A549 (cell line): ENCODE data around the gene TSC22D2. TPM values are rescaled to one million over a fixed set of nuclear protein-coding genes. Genes with fewer than 3 reads are reported as not detected.
A peak's percentile ranks its signal among the peaks of the same experiment; 100 is the strongest.

Experiments
- ATAC-seq, 2 experiments: fragments of 200-7000 bp in 1 of 2; fragments of >200 bp in 1 of 2; cut with Nextera tagmentation in 1 of 2; cut with Tn5 transposase in 1 of 2; 3 replicates each; pipeline versions ENCODE4 v1.8.0 to v1.9.1; 2018 to 2020; ENCODE audit warnings: mild to moderate bottlenecking in 1 of 2, moderate library complexity in 1 of 2
- CTCF ChIA-PET: fragments of 300-600 bp; sonication (Branson Sonifier 250); formaldehyde crosslinking; extraction: SDS; loops from one replicate; lab custom pipeline; 2021; ENCODE audit warnings: antibody characterized with exemption, inconsistent platforms; lab: Yijun Ruan, JAX
- POLR2A ChIA-PET: fragments of 350-600 bp; formaldehyde crosslinking; extraction: SDS; loops from one replicate; lab custom pipeline; 2021; ENCODE audit warnings: antibody characterized with exemption, inconsistent platforms; lab: Yijun Ruan, JAX
- DNase-seq, 2 experiments: peaks; one replicate each; pipeline versions ENCODE4 v3.0.0 to v3.0.0-alpha.2; 2011 to 2016; ENCODE audit warnings: low read depth in 1 of 2, low spot score in 1 of 2
- FAIRE-seq: peaks from 2 replicates; lab custom pipeline; 2011; peaks lifted over from hg19 to GRCh38; lab: Jason Lieb, UNC
- H3K27ac ChIP-seq, 2 experiments: fragments of >200 bp; sonication (Bioruptor Twin); formaldehyde crosslinking; 3 replicates each; pipeline ENCODE4 v1.5.1; 2016 to 2017
- H3K4me1 ChIP-seq: fragments of >200 bp; sonication (Bioruptor Twin); formaldehyde crosslinking; 3 replicates; pipeline ENCODE4 v1.6.1; 2016
- H3K4me2 ChIP-seq: fragments of >200 bp; sonication (Bioruptor Twin); formaldehyde crosslinking; 3 replicates; pipeline ENCODE4 v1.6.1; 2016
- H3K4me3 ChIP-seq: fragments of >200 bp; sonication (Bioruptor Twin); formaldehyde crosslinking; 3 replicates; pipeline ENCODE4 v1.5.1; 2016
- H3K9me3 ChIP-seq: fragments of >200 bp; sonication (Bioruptor Twin); formaldehyde crosslinking; 3 replicates; pipeline ENCODE4 v1.6.1; 2016
- CHD4 ChIP-seq: fragments of 200-600 bp; sonication (generic); IDR thresholded peaks from 2 replicates; pipeline ENCODE4 v1.6.1; 2016; ENCODE audit warnings: antibody characterized with exemption, mild to moderate bottlenecking, borderline replicate concordance
- EHMT2 ChIP-seq: fragments of 200-600 bp; sonication (generic); IDR thresholded peaks from 2 replicates; pipeline ENCODE4 v1.6.1; 2016; ENCODE audit warnings: antibody characterized with exemption, low read depth, mild to moderate bottlenecking, moderate library complexity
- EP300 ChIP-seq, 2 experiments: fragments of >200 bp; sonication (Bioruptor Twin); formaldehyde crosslinking; IDR thresholded peaks; 2 replicates in 1 of 2; 3 replicates in 1 of 2; pipeline ENCODE4 v1.6.1; 2016 to 2017
- HEYL ChIP-seq: fragments of 250-450 bp; sonication (Bioruptor Pico); IDR thresholded peaks from 2 replicates; pipeline ENCODE4 v1.8.0; 2021; ENCODE audit warnings: mild to moderate bottlenecking, moderate library complexity
- JUN ChIP-seq, 2 experiments: fragments of >200 bp; sonication (Bioruptor Twin); formaldehyde crosslinking; IDR thresholded peaks; 2 replicates in 1 of 2; 3 replicates in 1 of 2; pipeline ENCODE4 v1.6.1; 2016 to 2017
- KDM1A ChIP-seq: fragments of 200-600 bp; sonication (generic); IDR thresholded peaks from 2 replicates; pipeline ENCODE4 v1.6.1; 2016; ENCODE audit warnings: low read depth, mild to moderate bottlenecking
- MAZ ChIP-seq: fragments of 150-350 bp; IDR thresholded peaks from 2 replicates; pipeline ENCODE4 v1.6.1; 2014; ENCODE audit warnings: antibody characterized with exemption, low read depth, low read length, borderline replicate concordance
- MYC ChIP-seq: IDR thresholded peaks from 2 replicates; pipeline ENCODE4 v1.6.1; 2012; ENCODE audit warnings: mild to moderate bottlenecking, inconsistent platforms, low read length, improper control_type of control experiment, borderline replicate concordance
- NR3C1 ChIP-seq: fragments of >200 bp; sonication (Bioruptor Twin); formaldehyde crosslinking; IDR thresholded peaks from 3 replicates; pipeline ENCODE4 v1.6.1; 2017
- PHF8 ChIP-seq: fragments of 200-600 bp; sonication (generic); IDR thresholded peaks from 2 replicates; pipeline ENCODE4 v1.6.1; 2016; ENCODE audit warnings: low read depth, mild to moderate bottlenecking, antibody characterized with exemption, moderate library complexity, borderline replicate concordance
- POLR2AphosphoS2 ChIP-seq: conservative IDR thresholded peaks from 2 replicates; pipeline ENCODE4 v1.6.1; 2012; ENCODE audit warnings: low read length, improper control_type of control experiment, inconsistent platforms
- RAD21 ChIP-seq, 2 experiments: fragments of >200 bp in 1 of 2; sonication (Bioruptor Twin) in 1 of 2; formaldehyde crosslinking in 1 of 2; IDR thresholded peaks in 1 of 2; conservative IDR thresholded peaks in 1 of 2; 2 replicates in 1 of 2; 3 replicates in 1 of 2; pipeline ENCODE4 v1.6.1; 2012 to 2018; ENCODE audit warnings: inconsistent platforms in 1 of 2
- SMC3 ChIP-seq: fragments of >200 bp; sonication (Bioruptor Twin); formaldehyde crosslinking; IDR thresholded peaks from 3 replicates; pipeline ENCODE4 v1.6.1; 2018; ENCODE audit warnings: inconsistent platforms
- ZNF302 ChIP-seq: fragments of 250-450 bp; sonication (Bioruptor Pico); IDR thresholded peaks from 2 replicates; pipeline ENCODE4 v1.9.0; 2021; ENCODE audit warnings: inconsistent platforms, mild to moderate bottlenecking, moderate library complexity
- WGBS: methylation state at CpG from one replicate; pipeline ENCODE4 v1.1.6; 2017; ENCODE audit errors: missing lambda C conversion rate; 5-methylcytosine and 5-hydroxymethylcytosine counted together
- polyA plus RNA-seq, 4 experiments: library from polyadenylated mRNA; depleted of rRNA in 3 of 4; stranded (reverse); fragments of >200 nt; fragmentation: RNase III in 1 of 4; extraction: RNeasy Plus Mini Kit Qiagen cat#74134 plus additional on column Dnase treatment in 1 of 4; gene quantifications; 2 replicates in 3 of 4; 3 replicates in 1 of 4; pipeline ENCODE4 v1.2.3, GENCODE V29; 2011 to 2017
- TF ChIP-seq, protein P1 (sequence below): fragments of 450-650 bp; IDR thresholded peaks from 2 replicates; pipeline ENCODE4 v1.6.1; 2014; ENCODE audit warnings: antibody characterized with exemption
- TF ChIP-seq, protein P2 (sequence below): fragments of 250-450 bp; sonication (Bioruptor Pico); IDR thresholded peaks from 2 replicates; pipeline ENCODE4 v1.5.0; 2021; ENCODE audit warnings: mild to moderate bottlenecking, moderate library complexity, borderline replicate concordance

TSC22D2 gene
- polyA plus RNA-seq, 2 of the 4 experiments (the other 2 are of a cell fraction) = 8.8 to 13.9 TPM

DNA sequence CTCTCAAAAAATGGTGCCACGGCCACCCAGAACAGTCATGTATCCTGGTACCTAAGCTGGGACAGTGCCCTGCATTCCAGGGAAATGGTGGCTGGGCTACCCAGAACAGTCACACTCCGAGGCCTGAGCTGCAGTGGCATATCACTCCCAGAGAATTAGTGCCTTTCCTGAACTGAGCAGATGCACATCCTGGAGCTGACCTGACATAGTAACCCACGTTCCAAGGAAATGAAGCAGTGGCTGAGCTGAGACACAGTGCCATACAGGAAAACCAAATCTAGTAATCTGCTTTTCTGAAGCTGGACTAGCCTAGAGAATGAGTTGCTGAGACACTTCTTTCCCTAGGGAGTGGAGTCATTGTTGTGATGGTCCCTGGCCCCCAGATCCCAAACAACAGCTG is 96.4 kb downstream of the TSC22D2 start:
- Histone ChIP-seq H3K4me3 (no peak overlapping the region), H3K9me3 (peaks cover 16% of the 10 kb centered on the region), H3K4me1 (no peaks in the 10 kb centered on the region), H3K4me2 (no peak overlapping the region), H3K27ac (no peak overlapping the region)
- no peak for FAIRE-seq
- ATAC-seq = no peak
- no peak for DNase-seq
- 10% methylated on average over 3 of the region's 3 CpGs for WGBS
- TF ChIP-seq, protein P1, sequence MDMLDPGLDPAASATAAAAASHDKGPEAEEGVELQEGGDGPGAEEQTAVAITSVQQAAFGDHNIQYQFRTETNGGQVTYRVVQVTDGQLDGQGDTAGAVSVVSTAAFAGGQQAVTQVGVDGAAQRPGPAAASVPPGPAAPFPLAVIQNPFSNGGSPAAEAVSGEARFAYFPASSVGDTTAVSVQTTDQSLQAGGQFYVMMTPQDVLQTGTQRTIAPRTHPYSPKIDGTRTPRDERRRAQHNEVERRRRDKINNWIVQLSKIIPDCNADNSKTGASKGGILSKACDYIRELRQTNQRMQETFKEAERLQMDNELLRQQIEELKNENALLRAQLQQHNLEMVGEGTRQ = no peak
- no peak for TF ChIP-seq CHD4
- no peak for TF ChIP-seq KDM1A
- TF ChIP-seq ZNF302 (CRISPR knock-in tag) = no peak
- TF ChIP-seq MAZ = no peak
- no peak for TF ChIP-seq NR3C1
- TF ChIP-seq, protein P2, sequence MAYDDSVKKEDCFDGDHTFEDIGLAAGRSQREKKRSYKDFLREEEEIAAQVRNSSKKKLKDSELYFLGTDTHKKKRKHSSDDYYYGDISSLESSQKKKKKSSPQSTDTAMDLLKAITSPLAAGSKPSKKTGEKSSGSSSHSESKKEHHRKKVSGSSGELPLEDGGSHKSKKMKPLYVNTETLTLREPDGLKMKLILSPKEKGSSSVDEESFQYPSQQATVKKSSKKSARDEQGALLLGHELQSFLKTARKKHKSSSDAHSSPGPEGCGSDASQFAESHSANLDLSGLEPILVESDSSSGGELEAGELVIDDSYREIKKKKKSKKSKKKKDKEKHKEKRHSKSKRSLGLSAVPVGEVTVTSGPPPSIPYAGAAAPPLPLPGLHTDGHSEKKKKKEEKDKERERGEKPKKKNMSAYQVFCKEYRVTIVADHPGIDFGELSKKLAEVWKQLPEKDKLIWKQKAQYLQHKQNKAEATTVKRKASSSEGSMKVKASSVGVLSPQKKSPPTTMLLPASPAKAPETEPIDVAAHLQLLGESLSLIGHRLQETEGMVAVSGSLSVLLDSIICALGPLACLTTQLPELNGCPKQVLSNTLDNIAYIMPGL (CRISPR knock-in tag) = no peak
- TF ChIP-seq MYC = no peak
- TF ChIP-seq RAD21 (conservative IDR thresholded peaks at IDR 0.05 in 1 of 2, IDR thresholded peaks at IDR 0.05 in 1 of 2) = no peak
- CTCF ChIA-PET = interaction anchor here (0.7 to 6.1 kb wide), 8 partner anchors 9 to 697 kb away, joined by 3 to 45 read pairs (median 6); no protein-coding TSS in a partner anchor
- POLR2A ChIA-PET = no interaction called here

DNA sequence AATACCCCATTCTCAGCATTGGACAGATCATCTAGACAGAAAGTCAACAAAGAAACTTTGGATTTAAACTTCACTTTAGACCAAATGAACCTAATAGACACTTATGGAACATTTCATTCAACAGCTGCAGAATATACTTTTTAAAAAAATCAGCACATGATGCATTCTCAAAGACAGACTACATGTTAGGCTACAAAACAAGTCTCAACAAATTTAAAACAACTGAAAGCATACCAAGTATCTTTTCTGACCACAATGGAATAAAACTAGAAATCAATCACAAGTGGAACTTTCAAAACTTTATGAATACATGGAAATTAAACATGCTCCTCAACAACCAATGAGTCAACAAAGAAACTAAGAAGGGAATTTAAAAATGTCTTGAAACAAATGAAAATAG is 100.3 kb downstream of the TSC22D2 start:
- ATAC-seq = no peak
- H3K4me3 ChIP-seq = no peak overlapping the region
- no peak overlapping the region for H3K27ac ChIP-seq
- DNase-seq = no peak
- TF ChIP-seq NR3C1 (no peak), JUN (IDR thresholded peaks at IDR 0.05) (no peak)
- H3K4me2 ChIP-seq = no peak overlapping the region
- ChIA-PET POLR2A (no interaction called here), CTCF (interaction anchor here (6.1 kb wide), 1 partner anchor 13 kb away, joined by 45 read pairs; no protein-coding TSS in a partner anchor)
- 0 out of 3 replicates have a peak, but pooled peaks cover 2% of the 10 kb centered on the region for H3K9me3 ChIP-seq
- peak; percentile 7 for FAIRE-seq
- no peaks in the 10 kb centered on the region for H3K4me1 ChIP-seq

DNA sequence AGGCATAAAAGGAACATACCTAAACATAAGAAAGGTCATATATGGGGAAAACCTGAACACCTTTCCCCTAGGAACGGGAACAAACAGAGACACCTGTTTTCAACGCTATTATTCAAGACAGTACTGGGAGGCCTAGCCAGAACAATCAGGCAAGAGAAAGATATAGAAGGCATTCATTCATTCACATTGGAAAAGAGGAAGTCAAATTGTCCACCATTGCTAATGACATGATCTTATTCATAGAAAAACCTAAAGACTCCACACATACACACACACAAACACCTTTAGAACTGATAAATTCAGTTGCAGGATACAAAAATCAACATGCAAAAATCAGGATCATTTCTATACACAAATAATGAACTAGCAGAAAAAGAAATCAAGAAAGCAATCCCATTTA is 101.7 kb downstream of the TSC22D2 start:
- H3K27ac ChIP-seq = no peak overlapping the region
- TF ChIP-seq EP300 (IDR thresholded peaks at IDR 0.05) (no peak), POLR2AphosphoS2 (no peak)
- ATAC-seq = no peak
- H3K4me1 ChIP-seq = no peaks in the 10 kb centered on the region
- 58% methylated on average over 2 of the region's 2 CpGs for WGBS
- H3K9me3 ChIP-seq = 0 out of 3 replicates have a peak, but pooled peaks cover 2% of the 10 kb centered on the region
- H3K4me3 ChIP-seq = no peak overlapping the region
- no peak for DNase-seq
- no peak for FAIRE-seq
- ChIA-PET POLR2A (no interaction called here), CTCF (no interaction called here)
- no peak overlapping the region for H3K4me2 ChIP-seq

DNA sequence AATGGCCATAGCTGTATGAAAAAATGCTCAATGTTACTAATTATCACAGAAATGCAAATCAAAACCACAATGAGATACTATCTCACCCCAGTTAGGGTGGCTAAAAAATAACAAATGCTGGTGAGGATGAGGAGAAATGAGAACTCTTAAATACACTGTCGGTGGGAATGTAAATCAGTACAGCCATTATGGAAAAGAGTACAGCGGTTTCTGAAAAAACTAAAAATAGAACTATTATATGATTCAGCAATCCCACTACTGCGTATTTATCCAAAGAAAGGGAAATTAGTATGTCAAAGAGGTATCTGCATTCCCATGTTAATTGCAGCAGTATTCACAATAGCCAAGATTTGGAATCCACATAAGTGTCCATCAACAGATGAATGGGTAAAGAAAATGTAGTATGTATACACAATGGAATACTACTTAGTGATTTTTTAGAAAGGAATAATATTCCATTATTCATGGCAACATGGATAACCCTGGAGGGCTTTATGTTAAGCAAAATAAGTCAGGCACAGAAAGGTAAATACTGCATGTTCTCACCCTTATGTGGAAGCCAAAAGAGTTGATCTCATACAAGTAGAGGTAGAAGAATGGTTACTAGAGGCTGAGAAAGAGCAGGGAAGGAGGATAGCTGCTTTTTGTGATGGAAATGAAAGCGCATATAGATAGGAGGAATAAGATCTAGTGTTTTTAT is 103.2 kb downstream of the TSC22D2 start:
- POLR2A ChIA-PET = no interaction called here
- Histone ChIP-seq H3K4me3 (no peak overlapping the region), H3K4me1 (no peaks in the 10 kb centered on the region), H3K4me2 (no peak overlapping the region), H3K27ac (no peak overlapping the region), H3K9me3 (0 out of 3 replicates have a peak, but pooled peaks cover 2% of the 10 kb centered on the region)
- TF ChIP-seq HEYL (CRISPR knock-in tag) = no peak
- no peak for TF ChIP-seq PHF8
- TF ChIP-seq KDM1A = no peak
- no peak for TF ChIP-seq EHMT2
- TF ChIP-seq SMC3 = no peak
- CTCF ChIA-PET = interaction anchor here (0.7 kb wide), 1 partner anchor 37 kb away, joined by 3 read pairs; no protein-coding TSS in a partner anchor
- DNase-seq (no peak), FAIRE-seq (peak; percentile 7), ATAC-seq (no peak)
- 88% methylated on average over 4 of the region's 4 CpGs for WGBS
